Stimulated activated CD4-positive, alpha-beta T cell treated with anti-CD3 and anti-CD28 coated beads, Interleukin-15, amount 100 ng/mL, for 48 hours (primary cell): Measurements from ENCODE around the gene ALDH1L2.
"Not testable (repeated sequence)": the region's sequence is repeated elsewhere in the genome, so short reads cannot be mapped to it uniquely, and the experiment has no call there.

Experiments used
- DNase-seq, 2 donors: peaks; one replicate each; pipeline ENCODE4 v3.0.0-alpha.2; 2020; ENCODE audit warnings: low read depth in 2 of 2

The ALDH1L2 gene

DNA sequence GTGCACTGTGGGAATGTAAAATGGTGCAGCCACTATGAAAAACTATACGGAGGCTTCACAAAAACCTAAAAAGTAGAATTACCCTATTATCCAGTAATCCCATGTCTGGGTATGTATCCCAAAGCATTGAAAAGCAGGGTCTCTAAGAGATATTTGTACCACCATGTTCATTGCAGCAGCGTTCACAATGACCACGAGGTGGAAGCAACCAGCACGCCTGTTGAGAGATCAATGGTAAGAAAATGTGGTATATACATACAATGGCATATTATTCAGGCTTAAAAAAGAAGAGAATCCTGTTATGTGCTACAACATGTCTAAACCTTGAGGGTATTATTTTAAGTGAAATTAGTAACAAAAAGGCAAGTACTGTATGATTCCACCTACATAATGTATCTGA lies 99.1 kb downstream of the ALDH1L2 start:
- no peak for DNase-seq

DNA sequence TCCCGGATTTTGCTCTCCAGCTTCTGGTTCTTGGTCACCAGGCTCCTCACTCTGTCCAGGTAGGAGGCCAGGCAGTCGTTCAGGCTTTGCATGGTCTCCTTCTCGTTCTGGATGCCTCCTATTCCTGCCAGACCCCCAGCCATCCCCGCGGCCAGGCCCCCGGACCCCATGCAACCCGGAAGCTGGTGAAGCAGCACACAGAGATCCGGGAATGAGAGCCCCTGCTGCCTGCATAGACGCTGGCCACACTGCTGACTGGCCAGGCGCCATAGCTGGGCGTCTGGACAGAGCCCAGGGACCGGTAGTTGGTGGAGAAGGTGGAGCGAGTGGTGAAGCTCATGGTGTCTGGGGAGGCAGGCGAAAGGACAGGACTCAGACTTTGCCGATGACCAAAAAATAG lies 106.6 kb downstream of the ALDH1L2 start:
- not testable (repeated sequence) for DNase-seq

DNA sequence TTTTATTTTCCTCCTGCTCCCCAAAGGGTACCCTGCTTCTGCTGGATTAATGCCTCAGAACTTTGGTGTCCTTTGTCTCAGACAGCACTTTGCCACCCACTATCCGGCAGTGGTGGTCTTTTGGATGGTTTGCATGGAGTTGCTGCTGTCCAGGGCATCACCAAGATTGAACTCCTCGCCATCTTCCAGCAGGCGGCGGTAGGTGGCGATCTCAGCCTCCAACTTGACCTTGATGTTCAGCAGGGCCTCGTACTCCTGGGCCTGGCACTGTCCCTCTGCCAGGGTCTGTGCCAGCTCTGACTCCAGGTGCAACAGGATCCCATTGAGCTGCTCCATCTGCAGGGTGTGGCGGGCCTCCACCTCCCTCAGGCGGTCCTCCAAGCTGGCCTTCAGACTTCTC lies 107.6 kb downstream of the ALDH1L2 start:
- DNase-seq: no peak

DNA sequence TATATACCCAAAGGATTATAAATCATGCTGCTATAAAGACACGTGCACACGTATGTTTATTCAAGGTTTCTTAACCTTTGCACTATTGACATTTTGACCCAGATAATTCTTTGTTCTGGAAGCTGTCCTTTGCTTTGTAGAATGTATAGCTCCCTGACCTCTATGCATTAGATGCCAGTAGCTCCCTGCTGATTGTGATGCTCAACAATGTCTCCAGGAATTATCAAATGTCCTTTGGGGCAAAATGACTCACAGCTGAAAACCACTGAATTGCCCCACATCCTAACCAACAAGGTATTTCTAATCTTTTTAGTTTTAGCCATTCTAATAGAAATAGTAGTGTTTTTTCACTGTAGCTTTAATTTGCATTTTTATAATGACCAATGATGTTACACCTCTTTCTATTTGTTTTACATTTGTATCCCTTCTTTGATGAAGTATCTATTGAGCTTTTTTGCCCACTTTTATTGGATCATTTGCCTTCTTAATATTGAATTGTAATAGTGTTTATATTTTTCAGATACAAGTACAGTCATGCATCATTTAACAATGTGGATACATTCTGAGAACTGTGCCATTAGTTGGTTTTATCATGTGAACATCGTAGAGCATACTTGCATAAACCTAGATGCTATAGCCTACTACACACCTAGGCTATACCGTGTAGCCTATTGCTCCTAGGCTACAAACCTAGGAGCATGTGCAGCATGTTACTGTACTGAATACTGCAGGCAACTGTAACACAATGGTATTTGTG lies 108.5 kb downstream of the ALDH1L2 start:
- no peak for DNase-seq

DNA sequence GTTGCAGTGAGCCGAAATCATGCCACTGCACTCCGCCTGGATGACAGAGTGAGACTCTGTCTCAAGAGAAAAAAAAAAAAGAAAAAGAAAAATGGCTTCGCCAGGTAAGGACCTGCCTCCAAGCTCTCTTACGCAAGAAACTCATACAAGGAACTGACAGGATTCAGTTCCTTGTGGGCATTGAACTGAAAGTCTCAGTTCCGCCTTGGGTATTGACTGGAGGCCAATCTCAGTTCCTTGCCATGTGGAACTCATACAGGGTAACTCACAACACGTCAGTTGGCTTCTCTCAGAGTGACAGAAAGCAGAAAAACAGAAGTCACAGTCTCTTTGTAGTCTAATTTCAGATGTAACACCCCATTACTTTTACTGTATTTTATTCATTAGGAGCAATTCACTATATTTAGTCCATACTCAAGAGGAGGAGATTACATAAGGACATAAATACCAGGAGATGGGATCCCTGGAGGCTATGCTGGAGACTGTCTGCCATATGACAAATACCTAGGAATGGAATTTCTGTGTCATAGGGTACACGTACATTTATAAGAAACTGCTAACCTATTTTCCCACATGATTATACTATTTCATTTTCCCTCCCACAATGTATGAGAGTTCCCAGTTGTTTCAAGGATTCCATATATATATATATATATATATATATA lies 109.5 kb downstream of the ALDH1L2 start:
- DNase-seq: no peak

DNA sequence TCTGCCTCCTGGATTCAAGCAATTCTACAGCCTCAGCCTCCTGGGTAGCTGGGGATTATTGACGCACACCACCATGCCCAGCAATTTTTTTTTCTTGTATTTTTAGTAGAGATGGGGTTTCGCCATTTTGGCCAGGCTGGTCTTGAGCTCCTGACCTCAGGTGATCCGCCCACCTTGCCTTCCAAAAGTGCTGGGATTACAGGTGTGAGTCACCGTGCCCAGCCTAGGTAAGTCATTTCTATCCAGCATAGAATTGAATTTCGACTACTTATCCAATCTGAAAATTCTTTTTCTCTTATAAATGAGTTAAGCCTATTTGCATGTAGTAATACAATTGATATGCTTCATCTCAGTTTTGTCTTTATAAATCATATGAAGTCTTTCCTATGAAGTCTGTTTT lies 111.0 kb downstream of the ALDH1L2 start:
- DNase-seq: no peak

DNA sequence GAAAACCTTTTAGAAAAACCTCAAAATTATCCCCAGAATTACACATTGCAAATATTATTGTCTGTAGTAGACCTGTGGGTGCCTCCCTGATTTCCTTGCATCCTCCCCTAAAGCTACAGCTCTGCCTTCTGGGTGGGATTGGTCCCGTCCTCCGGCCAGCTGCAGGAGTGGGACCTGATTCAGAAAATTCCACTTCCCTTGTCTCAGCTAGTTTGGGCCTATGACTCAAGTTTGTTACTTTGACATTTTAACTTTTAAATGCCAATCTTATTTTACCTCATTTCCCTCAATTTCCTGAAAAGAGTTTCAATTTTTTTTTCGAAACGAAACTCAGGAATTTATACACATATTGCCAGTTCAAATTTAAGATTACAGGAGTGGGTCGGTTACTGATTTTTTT lies 113.0 kb downstream of the ALDH1L2 start:
- DNase-seq: no peak
